Ectodermal cell (in vitro differentiated cells): ENCODE data around the gene FARP2.

Experiments
- H3K27ac ChIP-seq: 2 replicates; pipeline ENCODE4 v1.7.0; 2013; ENCODE audit warnings: mild to moderate bottlenecking, low read depth, low read length; ENCODE audit not compliant: insufficient read depth, poor library complexity, severe bottlenecking
- H3K27me3 ChIP-seq: 2 replicates; pipeline ENCODE4 v1.7.0; 2013; ENCODE audit warnings: mild to moderate bottlenecking, low read length; ENCODE audit not compliant: insufficient read depth, control insufficient read depth, poor library complexity, severe bottlenecking
- H3K36me3 ChIP-seq: one replicate; pipeline ENCODE4 v1.7.0; 2013; ENCODE audit warnings: low read length; ENCODE audit not compliant: control insufficient read depth, insufficient read depth
- H3K4me1 ChIP-seq: one replicate; pipeline ENCODE4 v1.7.0; 2013; ENCODE audit warnings: low read length; ENCODE audit not compliant: control insufficient read depth, insufficient read depth
- H3K4me3 ChIP-seq: 2 replicates; pipeline ENCODE4 v1.7.0; 2013; ENCODE audit warnings: low read depth, low read length, control low read depth; ENCODE audit not compliant: insufficient read depth
- H3K9me3 ChIP-seq: 2 replicates; pipeline ENCODE4 v1.7.0; 2013; ENCODE audit warnings: mild to moderate bottlenecking, low read length, moderate library complexity; ENCODE audit not compliant: control insufficient read depth
- WGBS, 2 experiments: methylation state at CpG; one replicate each; pipeline ENCODE4 v1.1.7; 2013; ENCODE audit warnings: missing lambda C conversion rate in 2 of 2; 5-methylcytosine and 5-hydroxymethylcytosine counted together

FARP2 gene

DNA sequence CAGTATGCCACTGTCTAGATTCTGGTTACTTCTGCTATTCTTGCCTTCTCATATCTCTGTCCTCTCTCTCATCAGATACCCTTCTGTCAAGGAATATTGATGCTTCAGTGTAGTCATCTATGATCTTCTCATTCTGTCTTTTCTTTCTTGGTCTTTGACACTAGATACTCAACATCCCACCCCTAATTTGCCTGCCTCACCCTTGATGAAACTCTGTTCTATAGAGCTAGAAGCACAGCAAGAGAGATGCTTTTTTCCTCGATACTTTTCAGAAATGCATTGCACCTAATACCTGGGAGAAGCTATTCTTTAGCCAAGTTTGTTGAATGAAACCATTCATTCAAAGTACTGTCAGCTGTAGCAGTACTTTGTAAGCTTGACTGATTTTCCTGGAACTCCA lies 30.8 kb upstream of the FARP2 start:
- 95 to 100% methylated on average over 1 of the region's 1 CpG for WGBS, 2 experiments
- Histone ChIP-seq H3K27ac (no peak overlapping the region), H3K27me3 (no peaks in the 10 kb centered on the region), H3K36me3 (peaks cover 24% of the 10 kb centered on the region), H3K9me3 (no peaks in the 10 kb centered on the region), H3K4me3 (no peak overlapping the region), H3K4me1 (no peaks in the 10 kb centered on the region)

GRCh38 chr2:241329669-241330615 lies 26.1 kb upstream of the FARP2 start:
- H3K27ac ChIP-seq = no peak overlapping the region
- no peaks in the 10 kb centered on the region for H3K4me1 ChIP-seq
- no peak overlapping the region for H3K4me3 ChIP-seq
- peaks cover 31% of the 10 kb centered on the region for H3K36me3 ChIP-seq
- no peaks in the 10 kb centered on the region for H3K27me3 ChIP-seq
- H3K9me3 ChIP-seq = no peaks in the 10 kb centered on the region
- WGBS, 2 experiments = 91 to 93% methylated on average over 11 of the region's 11 CpGs

GRCh38 chr2:241330616-241330981 lies 25.5 kb upstream of the FARP2 start:
- H3K36me3 ChIP-seq = peaks cover 36% of the 10 kb centered on the region
- H3K4me3 ChIP-seq = no peak overlapping the region
- no peaks in the 10 kb centered on the region for H3K4me1 ChIP-seq
- H3K27ac ChIP-seq = no peak overlapping the region
- H3K27me3 ChIP-seq = no peaks in the 10 kb centered on the region
- no peaks in the 10 kb centered on the region for H3K9me3 ChIP-seq
- 94 to 96% methylated on average over 3 to 4 of the region's 4 CpGs for WGBS, 2 experiments

DNA sequence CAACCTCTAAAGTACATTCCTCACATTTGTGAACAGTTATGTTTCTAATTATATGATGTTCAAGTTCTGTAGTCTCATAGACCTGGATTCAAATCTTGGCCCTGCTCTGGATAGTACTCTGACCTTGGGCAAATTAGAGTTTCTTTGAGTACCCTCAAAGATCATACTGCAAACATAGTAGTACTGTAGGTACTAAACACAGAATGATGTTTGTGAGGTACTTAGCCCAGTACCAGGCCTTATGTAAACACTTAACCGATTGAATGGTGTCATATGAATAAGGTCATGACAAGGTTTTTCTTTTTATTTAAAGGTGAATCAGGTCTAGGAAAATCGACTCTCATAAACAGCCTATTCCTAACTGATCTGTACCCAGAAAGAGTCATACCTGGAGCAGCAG lies 21.3 kb upstream of the FARP2 start:
- Histone ChIP-seq H3K4me1 (no peaks in the 10 kb centered on the region), H3K27me3 (no peaks in the 10 kb centered on the region), H3K9me3 (no peaks in the 10 kb centered on the region), H3K27ac (no peak overlapping the region), H3K4me3 (no peak overlapping the region), H3K36me3 (peaks cover 47% of the 10 kb centered on the region)
- WGBS, 2 experiments = 92 to 100% methylated on average over 2 of the region's 2 CpGs

DNA sequence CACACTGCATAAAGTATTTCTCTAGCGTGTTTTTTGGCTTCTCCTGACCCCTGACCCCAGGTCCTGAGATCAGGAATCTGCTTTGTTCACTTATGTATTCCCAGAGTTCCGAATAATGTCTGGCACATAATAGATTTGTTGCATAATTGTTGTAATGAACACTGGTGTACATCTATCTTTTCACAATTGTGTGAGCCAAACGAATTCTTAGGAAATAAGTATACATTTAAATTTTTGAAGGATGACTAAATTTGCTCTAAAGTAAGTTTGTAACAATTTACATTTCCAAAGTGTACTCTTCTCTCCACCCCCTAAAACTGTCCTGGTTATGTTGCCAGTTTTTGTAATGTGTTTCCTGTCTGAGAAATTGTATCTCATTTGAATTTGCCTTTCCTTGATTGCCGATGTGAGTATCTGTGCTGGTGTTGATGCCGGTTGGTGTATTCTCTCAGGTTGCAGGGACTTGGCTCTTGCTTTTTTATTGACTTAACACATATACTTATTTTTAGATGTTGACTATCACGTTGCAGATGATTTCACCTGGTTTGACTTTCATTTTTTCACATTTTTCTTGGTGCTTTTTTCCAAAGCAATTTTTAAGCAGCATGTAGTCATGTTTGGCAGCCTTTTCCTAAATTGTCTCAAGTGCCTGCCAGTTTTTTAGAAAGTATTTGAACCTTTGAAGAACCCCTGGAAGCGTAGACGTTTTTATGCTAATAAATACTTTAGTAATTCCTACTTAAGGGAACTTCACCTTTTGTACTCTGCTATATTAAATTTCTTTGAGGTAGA lies 16.1 kb upstream of the FARP2 start:
- Histone ChIP-seq H3K9me3 (no peaks in the 10 kb centered on the region), H3K4me3 (no peak overlapping the region), H3K4me1 (no peaks in the 10 kb centered on the region), H3K27ac (no peak overlapping the region), H3K36me3 (peaks cover 79% of the 10 kb centered on the region), H3K27me3 (no peaks in the 10 kb centered on the region)
- WGBS, 2 experiments = 93 to 94% methylated on average over 5 to 8 of the region's 8 CpGs

DNA sequence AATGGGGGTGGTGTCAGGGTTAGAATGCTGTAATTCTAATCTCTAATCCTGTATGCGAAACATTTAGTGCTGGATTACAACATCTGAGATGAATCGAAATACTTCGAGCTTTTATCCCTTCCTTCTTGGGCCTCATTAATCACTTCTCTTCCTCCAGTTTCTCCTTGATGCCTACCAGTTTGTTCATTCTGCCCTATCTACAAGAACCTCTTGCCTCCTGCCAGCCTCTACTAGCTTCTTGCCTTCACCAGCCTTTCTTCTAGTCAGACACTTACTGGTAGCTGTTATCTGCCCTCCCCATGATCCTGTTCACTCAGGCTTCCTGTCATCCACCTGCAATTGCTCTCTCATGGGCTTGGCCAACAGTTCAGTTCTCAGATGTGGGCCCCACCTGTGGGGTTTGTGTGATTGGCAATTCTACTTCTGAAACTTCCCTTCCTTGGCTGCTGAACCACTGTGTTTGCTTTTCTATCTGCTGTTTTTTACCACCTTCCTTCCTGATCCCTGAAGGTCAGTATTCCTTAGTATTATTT lies 15.4 kb upstream of the FARP2 start:
- Histone ChIP-seq H3K9me3 (no peaks in the 10 kb centered on the region), H3K36me3 (peaks cover 79% of the 10 kb centered on the region), H3K4me1 (no peaks in the 10 kb centered on the region), H3K4me3 (no peak overlapping the region), H3K27ac (no peak overlapping the region), H3K27me3 (no peaks in the 10 kb centered on the region)
- 96 to 100% methylated on average over 3 of the region's 3 CpGs for WGBS, 2 experiments

DNA sequence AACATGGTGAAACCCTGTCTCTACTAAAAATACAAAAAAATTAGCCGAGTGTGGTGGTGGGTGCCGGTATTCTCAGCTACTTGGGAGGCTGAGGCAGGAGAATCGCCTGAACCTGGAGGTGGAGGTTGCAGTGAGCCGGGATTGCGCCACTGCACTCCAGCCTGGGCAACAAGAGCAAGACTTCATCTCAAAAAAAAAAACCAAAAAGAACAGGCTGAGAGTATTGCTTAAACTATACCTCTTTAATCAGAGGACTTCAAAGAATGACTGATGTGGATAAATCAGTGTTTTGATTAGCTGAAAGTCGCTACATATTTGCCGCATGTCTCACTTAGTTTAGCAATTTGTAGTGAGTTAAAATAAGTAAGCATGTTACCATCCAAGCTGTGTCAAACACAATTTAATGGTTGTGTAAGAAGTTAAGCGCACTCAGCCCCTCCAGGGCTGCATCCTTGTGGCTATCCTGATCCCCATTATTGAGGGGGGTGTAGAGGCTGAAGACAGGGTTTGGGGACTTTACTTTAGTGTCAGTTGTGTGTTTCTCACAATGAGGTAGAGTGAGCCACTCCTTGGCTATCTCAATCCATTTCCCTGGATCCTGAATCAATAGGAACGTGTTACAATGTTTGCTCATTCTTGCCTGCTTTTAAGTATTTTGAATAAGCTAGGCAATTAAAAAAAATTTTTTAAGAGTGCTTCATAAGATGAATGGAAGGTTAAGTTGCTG lies 11.0 kb upstream of the FARP2 start:
- H3K27me3 ChIP-seq = no peaks in the 10 kb centered on the region
- H3K27ac ChIP-seq = no peak overlapping the region
- no peaks in the 10 kb centered on the region for H3K4me1 ChIP-seq
- peaks cover 81% of the 10 kb centered on the region for H3K36me3 ChIP-seq
- H3K9me3 ChIP-seq = no peaks in the 10 kb centered on the region
- WGBS, 2 experiments = 93 to 96% methylated on average over 9 of the region's 9 CpGs
- no peak overlapping the region for H3K4me3 ChIP-seq

DNA sequence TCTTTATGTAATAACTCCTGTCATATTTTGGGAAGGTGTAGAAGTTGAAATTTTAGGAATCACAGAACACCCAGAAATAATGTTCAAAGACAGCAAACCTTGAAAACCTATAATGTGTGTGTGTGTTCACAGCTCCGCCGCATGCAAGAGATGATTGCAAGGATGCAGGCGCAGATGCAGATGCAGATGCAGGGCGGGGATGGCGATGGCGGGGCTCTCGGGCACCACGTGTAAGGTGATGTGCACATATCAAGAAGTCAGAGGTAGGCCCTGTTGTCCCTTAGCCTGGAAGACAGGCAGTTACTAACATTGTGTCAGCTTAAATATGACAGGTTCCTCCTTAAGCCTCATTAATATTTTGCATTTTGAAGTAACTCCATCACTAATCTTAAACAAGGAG lies 6.1 kb upstream of the FARP2 start:
- H3K4me1 ChIP-seq = peaks cover 6% of the 10 kb centered on the region
- H3K27ac ChIP-seq = no peak overlapping the region
- H3K36me3 ChIP-seq = peaks cover 61% of the 10 kb centered on the region
- no peaks in the 10 kb centered on the region for H3K9me3 ChIP-seq
- no peaks in the 10 kb centered on the region for H3K27me3 ChIP-seq
- 97% methylated on average over 8 of the region's 8 CpGs for WGBS, 2 experiments
- no peak overlapping the region for H3K4me3 ChIP-seq

- Histone ChIP-seq H3K9me3 (no peaks in the 10 kb centered on the region), H3K4me3 (no peak overlapping the region), H3K36me3 (peaks cover 55% of the 10 kb centered on the region), H3K4me1 (peaks cover 6% of the 10 kb centered on the region), H3K27me3 (no peaks in the 10 kb centered on the region), H3K27ac (no peak overlapping the region)
- WGBS, 2 experiments = 93 to 95% methylated on average over 2 of the region's 2 CpGs
These were observed 5.6 kb upstream of the FARP2 start for GRCh38 chr2:241350530-241350877.
